GM20000 (cell line): ENCODE data around the gene HDC.

Experiments used
- DNase-seq: peaks from one replicate; pipeline ENCODE4 v3.0.0; 2012; ENCODE audit warnings: low spot score
- CTCF ChIP-seq: IDR thresholded peaks from 2 replicates; pipeline ENCODE4 v1.5.1; 2012; ENCODE audit warnings: mild to moderate bottlenecking, control low read depth; ENCODE audit errors: extremely low read depth, missing control alignments

HDC gene

GRCh38 chr15:50235794-50236193 lies 29.7 kb downstream of the HDC start:
- no peak for DNase-seq
- TF ChIP-seq CTCF, result no peak

GRCh38 chr15:50234764-50235163 lies 30.8 kb downstream of the HDC start:
- no peak for DNase-seq
- no peak for TF ChIP-seq CTCF

GRCh38 chr15:50233192-50233736 lies 32.3 kb downstream of the HDC start:
- DNase-seq, result no peak
- TF ChIP-seq CTCF, result no peak

GRCh38 chr15:50232791-50233190 lies 32.7 kb downstream of the HDC start:
- no peak for DNase-seq
- no peak for TF ChIP-seq CTCF

- TF ChIP-seq CTCF, result no peak
These were observed 33.8 kb downstream of the HDC start for GRCh38 chr15:50231761-50232160.

GRCh38 chr15:50229336-50229735 lies 36.2 kb downstream of the HDC start:
- no peak for DNase-seq
- no peak for TF ChIP-seq CTCF

More at GRCh38 chr15:50231761-50232160, 33.8 kb downstream of the HDC start:
- DNase-seq, result no peak

GRCh38 chr15:50228866-50229265 lies 36.7 kb downstream of the HDC start:
- no peak for DNase-seq
- TF ChIP-seq CTCF, result no peak
